Subcutaneous adipose tissue (tissue), 4 donors: ENCODE data around the gene TRIM28. TPM values are rescaled to one million over a fixed set of nuclear protein-coding genes. Genes with fewer than 3 reads are reported as not detected.

Experiments
- total RNA-seq, 4 donors: library from RNA; depleted of rRNA; stranded (reverse); fragments of >200 nt; gene quantifications; one replicate each; pipeline ENCODE4 v1.1.0, GENCODE V29; 2016
- TF ChIP-seq, protein P1 (sequence below): fragments of 450-650 bp; IDR thresholded peaks from one replicate; pipeline ENCODE4 v1.5.1; 2016; ENCODE audit warnings: low read depth, mild to moderate bottlenecking, control low read depth, antibody characterized with exemption, moderate library complexity

TRIM28 gene
- total RNA-seq, 4 donors from 2014 or later, result 87.9 to 163 (median 119) TPM

DNA sequence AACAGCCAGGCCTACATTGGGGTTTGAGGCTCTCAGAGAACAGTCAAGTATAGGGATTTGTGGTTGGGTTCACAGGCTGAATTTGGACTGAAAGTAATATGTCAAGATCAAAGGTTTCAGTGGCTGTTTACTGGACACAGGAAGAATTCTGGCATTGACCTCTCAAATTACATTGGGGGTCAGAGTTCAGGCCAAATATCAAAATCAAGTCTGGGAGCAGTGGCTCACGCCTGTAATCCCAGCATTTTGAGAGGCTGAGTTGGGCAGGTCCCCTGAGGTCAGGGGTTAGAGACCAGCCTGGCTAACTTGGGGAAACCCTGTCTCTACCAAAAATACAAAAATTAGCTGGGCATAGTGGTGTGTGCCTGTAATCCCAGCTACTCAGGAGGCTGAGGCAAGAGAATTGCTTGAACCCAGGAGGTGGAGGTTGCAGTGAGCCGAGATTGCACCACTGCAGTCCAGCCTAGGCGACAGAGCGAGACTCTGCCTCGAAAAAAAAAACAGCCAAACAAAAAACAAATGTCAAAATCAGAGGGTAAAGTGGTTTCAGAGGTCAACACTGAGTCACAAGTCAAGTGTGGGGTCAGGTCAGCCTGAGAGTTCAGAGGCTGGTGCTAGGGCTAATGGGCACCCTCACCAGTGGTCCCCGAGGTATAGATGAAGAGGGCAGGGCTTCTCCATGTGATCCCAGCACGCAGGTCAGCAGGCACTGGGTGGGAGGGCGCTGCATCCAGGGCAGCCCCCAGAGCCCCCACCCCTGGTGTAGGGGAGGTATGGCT, 33.6 kb upstream of the TRIM28 start:
- TF ChIP-seq, protein P1, sequence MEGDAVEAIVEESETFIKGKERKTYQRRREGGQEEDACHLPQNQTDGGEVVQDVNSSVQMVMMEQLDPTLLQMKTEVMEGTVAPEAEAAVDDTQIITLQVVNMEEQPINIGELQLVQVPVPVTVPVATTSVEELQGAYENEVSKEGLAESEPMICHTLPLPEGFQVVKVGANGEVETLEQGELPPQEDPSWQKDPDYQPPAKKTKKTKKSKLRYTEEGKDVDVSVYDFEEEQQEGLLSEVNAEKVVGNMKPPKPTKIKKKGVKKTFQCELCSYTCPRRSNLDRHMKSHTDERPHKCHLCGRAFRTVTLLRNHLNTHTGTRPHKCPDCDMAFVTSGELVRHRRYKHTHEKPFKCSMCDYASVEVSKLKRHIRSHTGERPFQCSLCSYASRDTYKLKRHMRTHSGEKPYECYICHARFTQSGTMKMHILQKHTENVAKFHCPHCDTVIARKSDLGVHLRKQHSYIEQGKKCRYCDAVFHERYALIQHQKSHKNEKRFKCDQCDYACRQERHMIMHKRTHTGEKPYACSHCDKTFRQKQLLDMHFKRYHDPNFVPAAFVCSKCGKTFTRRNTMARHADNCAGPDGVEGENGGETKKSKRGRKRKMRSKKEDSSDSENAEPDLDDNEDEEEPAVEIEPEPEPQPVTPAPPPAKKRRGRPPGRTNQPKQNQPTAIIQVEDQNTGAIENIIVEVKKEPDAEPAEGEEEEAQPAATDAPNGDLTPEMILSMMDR, result no peak

DNA sequence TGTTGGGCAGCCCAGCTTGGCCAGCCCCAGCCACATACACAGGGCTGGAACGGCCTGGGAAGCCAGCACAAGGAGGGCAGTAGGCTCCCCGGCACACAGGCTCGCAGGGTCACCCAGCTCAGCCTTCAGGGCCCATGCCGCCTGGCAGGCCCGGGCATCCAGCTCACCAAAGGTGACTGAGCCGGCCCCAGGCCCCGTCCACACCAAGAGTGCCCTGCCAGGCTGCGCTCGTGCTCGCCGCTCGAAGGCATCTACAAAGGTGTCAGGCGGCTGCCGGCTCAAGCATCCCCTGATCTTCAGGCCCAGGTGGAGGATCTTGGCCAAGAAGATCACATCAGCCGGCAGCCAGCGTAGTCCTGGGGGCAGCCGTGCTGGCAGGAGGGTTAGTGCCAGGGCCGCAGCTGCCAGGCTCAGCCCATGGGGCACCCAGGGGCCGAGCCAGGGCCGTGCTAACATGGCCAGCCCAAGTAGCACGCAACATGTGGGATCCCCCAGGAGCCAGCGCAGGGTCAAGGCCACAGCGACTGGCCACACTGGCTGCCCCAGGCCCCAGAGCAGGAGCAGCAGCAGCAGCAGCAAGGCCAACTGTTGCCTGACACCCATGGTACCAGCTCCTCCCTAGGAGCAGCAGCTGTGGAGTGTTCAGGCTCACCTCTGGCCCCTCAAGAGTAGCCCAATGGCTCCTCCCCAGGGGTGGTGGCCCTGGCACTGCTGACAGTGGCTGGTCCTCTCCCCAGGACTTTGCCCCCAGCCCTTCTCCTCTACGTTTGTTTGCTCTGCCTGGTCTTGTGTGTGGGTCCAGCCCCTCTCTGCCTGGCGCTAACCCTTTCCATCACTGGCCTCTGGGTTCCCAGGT, 32.3 kb upstream of the TRIM28 start, which contains the start of gene SLC27A5:
Gene SLC27A5 (minus strand): TSS at position 640 of the 856 bp plus-strand sequence. CDS start 37 bp downstream, at position 603.
- TF ChIP-seq, protein P1, result no peak

DNA sequence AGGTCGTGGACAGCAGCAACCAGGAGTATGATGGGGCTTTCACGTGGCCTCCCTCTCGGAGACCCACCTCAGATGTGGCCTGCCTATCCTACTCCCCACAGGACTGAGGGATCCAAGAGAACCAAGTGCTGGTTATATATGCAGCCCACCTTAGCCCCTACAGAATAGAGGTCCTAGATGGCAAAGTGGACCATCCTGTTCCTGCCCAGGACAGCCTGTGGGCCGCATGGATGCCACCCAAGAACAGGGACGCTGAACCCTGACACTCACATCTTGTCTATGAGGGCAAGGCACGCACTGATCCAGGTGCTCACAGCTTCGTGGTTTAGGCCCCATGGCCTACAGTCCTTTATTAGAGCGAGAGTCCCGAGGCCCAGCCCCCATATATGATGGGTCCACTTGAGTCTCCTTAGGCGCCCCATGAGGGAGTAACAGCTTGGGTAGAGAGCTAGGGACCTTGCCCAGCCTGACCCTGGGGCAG, 30.6 kb upstream of the TRIM28 start:
- TF ChIP-seq, protein P1, result no peak

DNA sequence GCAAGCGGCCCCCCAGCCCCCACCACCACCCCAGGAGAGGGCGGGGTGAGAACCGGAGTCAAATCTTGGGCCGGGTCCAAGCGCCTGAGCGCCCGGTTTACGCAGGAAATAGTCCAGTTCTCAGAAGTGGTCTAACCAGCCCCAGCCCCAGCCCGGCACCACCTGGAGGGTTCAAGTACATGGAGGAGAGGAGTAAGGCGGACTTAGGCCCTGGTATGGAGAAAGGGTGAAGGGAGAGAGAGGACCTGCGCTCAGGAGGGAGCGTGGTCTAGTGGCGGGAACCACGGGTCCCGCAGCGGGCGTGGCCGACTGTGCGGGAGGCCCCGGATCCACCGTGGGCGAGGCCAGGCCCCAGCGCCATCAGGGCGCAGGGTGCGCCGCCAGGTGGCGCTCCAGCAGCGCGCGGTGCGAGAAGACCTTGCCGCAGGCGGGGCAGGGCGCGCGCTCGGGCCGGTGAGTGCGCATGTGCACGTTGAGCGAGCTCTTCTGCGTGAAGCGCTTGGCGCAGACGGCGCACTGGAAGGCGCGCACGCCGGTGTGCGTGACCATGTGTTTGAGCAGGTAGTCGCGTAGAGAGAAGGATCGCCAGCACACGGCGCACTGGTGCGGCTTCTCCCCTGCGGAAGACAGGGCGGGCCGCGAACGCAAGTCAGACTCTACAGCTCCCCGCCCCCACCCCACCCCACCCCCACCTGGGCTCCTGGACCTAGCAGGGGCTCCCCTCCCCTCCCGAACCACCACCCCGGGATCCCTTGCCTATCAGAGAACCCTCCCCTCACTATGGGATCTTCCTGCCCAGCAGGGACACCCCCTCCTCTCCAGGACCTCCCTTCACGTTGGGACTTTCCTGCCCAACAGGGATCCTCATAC, 29.9 kb upstream of the TRIM28 start:
- TF ChIP-seq, protein P1, result no peak

DNA sequence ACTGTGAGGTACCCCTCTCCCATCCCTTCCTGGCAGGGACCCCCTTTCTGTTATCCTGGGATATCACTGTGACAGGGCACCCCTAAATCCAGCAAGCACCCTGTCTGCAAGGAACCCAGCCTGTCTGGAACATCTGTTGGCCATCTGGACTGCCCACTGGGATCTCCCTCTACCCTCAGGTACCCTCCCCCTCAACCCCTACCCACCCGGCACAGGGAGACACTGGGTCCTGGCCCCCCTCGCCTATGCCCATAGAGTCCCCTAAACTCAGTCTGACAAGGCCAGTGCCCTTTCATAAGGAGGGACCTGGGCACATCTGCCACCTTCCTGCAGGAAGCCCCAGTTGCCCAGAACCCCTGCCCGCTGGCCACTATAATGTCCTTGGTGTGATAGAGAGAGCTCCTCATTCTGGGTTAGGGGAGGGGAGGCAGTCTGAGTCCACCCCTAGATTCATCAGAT, 29.3 kb upstream of the TRIM28 start:
- TF ChIP-seq, protein P1, result no peak

DNA sequence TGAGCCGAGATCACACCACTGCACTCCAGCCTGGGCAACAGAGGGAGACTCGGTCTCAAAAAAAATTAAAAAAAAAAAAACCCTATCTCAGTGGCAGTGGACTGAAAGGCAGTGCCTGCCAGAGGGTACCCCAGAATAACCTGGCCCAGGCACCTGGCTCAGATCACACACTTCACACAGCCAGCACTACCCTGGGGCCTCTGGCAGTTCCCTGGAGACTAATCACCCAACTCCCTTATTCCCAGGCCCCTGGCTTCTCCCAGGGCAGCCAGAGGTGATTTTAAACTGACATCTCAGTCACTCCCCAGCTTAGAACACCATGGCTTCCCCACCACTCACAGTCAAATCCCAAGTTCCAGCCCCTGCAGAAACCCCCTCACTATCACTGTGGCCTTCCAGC, 28.6 kb upstream of the TRIM28 start:
- TF ChIP-seq, protein P1, result no peak
